Measurements from ENCODE around the gene NTRK2.

GRCh38 chr9:85013703-85014102, 344.2 kb downstream of the NTRK2 start:
- TF ChIP-seq HDGF (IDR thresholded peaks at IDR 0.05; ENCODE audit: borderline replicate concordance) (no peak), SP1 (IDR thresholded peaks at IDR 0.05) (no peak), ARNT (IDR thresholded peaks at IDR 0.05) (no peak), BHLHE40 (IDR thresholded peaks at IDR 0.05; ENCODE audit: borderline replicate concordance) (no peak), NFRKB (IDR thresholded peaks at IDR 0.05) (no peak), TARDBP (IDR thresholded peaks at IDR 0.05) (no peak)

All from HEK293T (cell line).